H9 (cell line): Measurements from ENCODE around the gene DGLUCY. TPM values are rescaled to one million over a fixed set of nuclear protein-coding genes. Genes with fewer than 3 reads are reported as not detected.
"Not testable (repeated sequence)": the region's sequence is repeated elsewhere in the genome, so short reads cannot be mapped to it uniquely, and the experiment has no call there.

ENCODE experiments used
- DNase-seq: peaks from one replicate; pipeline ENCODE4 v3.0.0-alpha.2; 2017
- H2AFZ ChIP-seq: one replicate; pipeline ENCODE4 v1.6.1; 2013; ENCODE audit warnings: mild to moderate bottlenecking, low read length, control low read depth, moderate library complexity
- H2AK5ac ChIP-seq: 2 replicates; pipeline ENCODE4 v1.6.1; 2013; ENCODE audit warnings: low read length, control low read depth, mixed read lengths; ENCODE audit not compliant: insufficient read length
- H2BK120ac ChIP-seq: one replicate; pipeline ENCODE4 v1.6.1; 2013; ENCODE audit warnings: low read depth, mild to moderate bottlenecking, low read length, control low read depth, inconsistent platforms; ENCODE audit not compliant: poor library complexity, severe bottlenecking
- H2BK12ac ChIP-seq: 2 replicates; pipeline ENCODE4 v1.6.1; 2013; ENCODE audit warnings: low read length, control low read depth, mixed read lengths, low read depth; ENCODE audit not compliant: insufficient read length
- H2BK15ac ChIP-seq: 2 replicates; pipeline ENCODE4 v1.6.1; 2013; ENCODE audit warnings: low read depth, low read length, control low read depth
- H2BK20ac ChIP-seq: one replicate; pipeline ENCODE4 v1.6.1; 2013; ENCODE audit warnings: low read depth, mild to moderate bottlenecking, low read length, control low read depth, inconsistent platforms; ENCODE audit not compliant: poor library complexity, severe bottlenecking
- H2BK5ac ChIP-seq: 2 replicates; pipeline ENCODE4 v1.6.1; 2013; ENCODE audit warnings: low read length, control low read depth, mixed read lengths; ENCODE audit not compliant: insufficient read length
- H3K14ac ChIP-seq: 2 replicates; pipeline ENCODE4 v1.6.1; 2013; ENCODE audit warnings: low read length, control low read depth; ENCODE audit not compliant: insufficient read depth
- H3K18ac ChIP-seq: 2 replicates; pipeline ENCODE4 v1.6.1; 2013; ENCODE audit warnings: low read depth, mild to moderate bottlenecking, mixed read lengths, low read length, control low read depth; ENCODE audit not compliant: insufficient read length
- H3K23ac ChIP-seq: 2 replicates; pipeline ENCODE4 v1.6.1; 2013; ENCODE audit warnings: low read length, control low read depth, mixed read lengths, low read depth; ENCODE audit not compliant: insufficient read length
- H3K23me2 ChIP-seq: 2 replicates; pipeline ENCODE4 v1.6.1; 2013; ENCODE audit warnings: low read depth, mild to moderate bottlenecking, mixed read lengths, low read length, control low read depth; ENCODE audit not compliant: insufficient read length, poor library complexity, severe bottlenecking
- H3K27ac ChIP-seq: 2 replicates; pipeline ENCODE4 v1.5.1; 2013; ENCODE audit warnings: low read length, control low read depth, mixed read lengths, low read depth; ENCODE audit not compliant: insufficient read length
- H3K27me3 ChIP-seq: 2 replicates; pipeline ENCODE4 v1.6.1; 2013; ENCODE audit warnings: low read length, control low read depth, inconsistent platforms; ENCODE audit not compliant: insufficient read depth
- H3K4ac ChIP-seq: 2 replicates; pipeline ENCODE4 v1.6.1; 2013; ENCODE audit warnings: low read depth, mild to moderate bottlenecking, control low read depth, inconsistent platforms, low read length, moderate library complexity
- H3K4me1 ChIP-seq: 2 replicates; pipeline ENCODE4 v1.6.1; 2013; ENCODE audit warnings: low read length, control low read depth, inconsistent platforms; ENCODE audit not compliant: insufficient read depth
- H3K4me2 ChIP-seq: 2 replicates; pipeline ENCODE4 v1.6.1; 2013; ENCODE audit warnings: low read length, control low read depth, mixed read lengths; ENCODE audit not compliant: insufficient read length, insufficient read depth
- H3K56ac ChIP-seq: 2 replicates; pipeline ENCODE4 v1.6.1; 2013; ENCODE audit warnings: low read depth, mild to moderate bottlenecking, mixed read lengths, low read length, control low read depth; ENCODE audit not compliant: insufficient read length
- H3K79me1 ChIP-seq: 2 replicates; pipeline ENCODE4 v1.6.1; 2013; ENCODE audit warnings: low read depth, mild to moderate bottlenecking, moderate library complexity, low read length, control low read depth, inconsistent platforms; ENCODE audit not compliant: insufficient read depth, poor library complexity, severe bottlenecking
- H3K79me2 ChIP-seq: 2 replicates; pipeline ENCODE4 v1.6.1; 2013; ENCODE audit warnings: low read length, control low read depth, inconsistent platforms; ENCODE audit not compliant: insufficient read depth
- H3K9ac ChIP-seq: 2 replicates; pipeline ENCODE4 v1.6.1; 2013; ENCODE audit warnings: low read length, control low read depth, mixed read lengths; ENCODE audit not compliant: insufficient read length; ENCODE audit errors: extremely low read depth
- H3K9me3 ChIP-seq: one replicate; pipeline ENCODE4 v1.6.1; 2013; ENCODE audit warnings: low read depth, low read length, inconsistent platforms; ENCODE audit not compliant: control insufficient read depth
- H3T11ph ChIP-seq: one replicate; pipeline ENCODE4 v1.6.1; 2013; ENCODE audit warnings: mild to moderate bottlenecking, low read length, control low read depth, inconsistent platforms
- H4K20me1 ChIP-seq: one replicate; pipeline ENCODE4 v1.6.1; 2013; ENCODE audit not compliant: control insufficient read depth, insufficient read length, insufficient read depth
- H4K5ac ChIP-seq: 2 replicates; pipeline ENCODE4 v1.6.1; 2013; ENCODE audit warnings: low read depth, mild to moderate bottlenecking, mixed read lengths, low read length, control low read depth; ENCODE audit not compliant: insufficient read length
- H4K8ac ChIP-seq: replicated peaks from 2 replicates; pipeline ENCODE4 v1.6.1; 2013; ENCODE audit warnings: low read length, control low read depth, mixed read lengths, low read depth; ENCODE audit not compliant: insufficient read length
- H4K91ac ChIP-seq: 2 replicates; pipeline ENCODE4 v1.6.1; 2013; ENCODE audit warnings: low read depth, mild to moderate bottlenecking, moderate library complexity, mixed read lengths, low read length, control low read depth; ENCODE audit not compliant: insufficient read length
- H3K27ac Mint-ChIP-seq, 3 experiments: 2 replicates in 2 of 3; 3 replicates in 1 of 3; pipeline ENCODE4 v1.8.0; 2020 to 2021; ENCODE audit warnings: mixed read lengths in 3 of 3, mild to moderate bottlenecking in 1 of 3, moderate library complexity in 1 of 3
- H3K27me3 Mint-ChIP-seq: 2 replicates; pipeline ENCODE4 v1.8.0; 2021; ENCODE audit warnings: low read depth, mild to moderate bottlenecking, moderate library complexity, mixed read lengths
- H3K36me3 Mint-ChIP-seq, 3 experiments: 2 replicates in 2 of 3; 3 replicates in 1 of 3; pipeline ENCODE4 v1.8.0; 2020 to 2021; ENCODE audit warnings: low read depth in 3 of 3, mixed read lengths in 3 of 3; ENCODE audit not compliant: insufficient read depth in 1 of 3
- H3K4me1 Mint-ChIP-seq, 2 experiments: 2 replicates each; pipeline ENCODE4 v1.8.0; 2020; ENCODE audit warnings: mixed read lengths in 2 of 2
- H3K4me3 Mint-ChIP-seq, 2 experiments: 2 replicates in 1 of 2; 3 replicates in 1 of 2; pipeline ENCODE4 v1.8.0; 2020 to 2021; ENCODE audit warnings: mild to moderate bottlenecking in 2 of 2, mixed read lengths in 2 of 2, moderate library complexity in 1 of 2
- H3K9me3 Mint-ChIP-seq, 2 experiments: 2 replicates in 1 of 2; 3 replicates in 1 of 2; pipeline ENCODE4 v1.8.0; 2020; ENCODE audit warnings: mild to moderate bottlenecking in 2 of 2, mixed read lengths in 2 of 2, moderate library complexity in 1 of 2
- WGBS: extraction: QIAGEN DNeasy Blood & Tissue Kit; methylation state at CpG from one replicate; pipeline ENCODE4 v1.1.7; 2013; ENCODE audit warnings: missing lambda C conversion rate, low lambda C conversion rate, mixed read lengths; ENCODE audit not compliant: insufficient read length; ENCODE audit errors: extremely low coverage; 5-methylcytosine and 5-hydroxymethylcytosine counted together
- total RNA-seq: library from RNA; stranded (reverse); gene quantifications from 2 replicates; pipeline ENCODE4 v1.2.1, GENCODE V29; 2021
- TF ChIP-seq, protein P1 (sequence below): fragments of 200-600 bp; sonication (generic); conservative IDR thresholded peaks from 3 replicates; pipeline ENCODE4 v1.8.0; 2021; ENCODE audit warnings: antibody characterized with exemption, mild to moderate bottlenecking

DGLUCY gene
- total RNA-seq, 1 experiment from 2014 or later = 29.6 TPM

DNA sequence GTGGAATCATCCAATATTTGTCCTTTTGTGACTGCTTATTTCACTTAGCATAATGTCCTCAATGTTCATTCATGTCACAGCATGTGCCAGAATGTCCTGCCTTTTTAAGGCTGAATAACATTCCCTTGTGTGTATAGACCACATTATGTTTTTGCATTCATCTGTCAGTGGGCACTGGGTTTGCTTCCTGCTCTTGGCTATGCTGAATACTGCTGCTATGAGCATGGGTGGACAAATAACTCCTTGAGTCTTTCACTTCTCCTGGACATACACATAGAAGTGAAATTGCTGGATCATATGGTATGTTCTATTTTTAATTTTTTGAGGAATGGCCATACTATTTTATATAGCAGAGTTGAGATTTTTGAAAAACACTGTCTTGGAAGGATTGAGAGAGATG lies 83.8 kb downstream of the DGLUCY start:
- no peak overlapping the region for H4K91ac ChIP-seq
- TF ChIP-seq, protein P1, sequence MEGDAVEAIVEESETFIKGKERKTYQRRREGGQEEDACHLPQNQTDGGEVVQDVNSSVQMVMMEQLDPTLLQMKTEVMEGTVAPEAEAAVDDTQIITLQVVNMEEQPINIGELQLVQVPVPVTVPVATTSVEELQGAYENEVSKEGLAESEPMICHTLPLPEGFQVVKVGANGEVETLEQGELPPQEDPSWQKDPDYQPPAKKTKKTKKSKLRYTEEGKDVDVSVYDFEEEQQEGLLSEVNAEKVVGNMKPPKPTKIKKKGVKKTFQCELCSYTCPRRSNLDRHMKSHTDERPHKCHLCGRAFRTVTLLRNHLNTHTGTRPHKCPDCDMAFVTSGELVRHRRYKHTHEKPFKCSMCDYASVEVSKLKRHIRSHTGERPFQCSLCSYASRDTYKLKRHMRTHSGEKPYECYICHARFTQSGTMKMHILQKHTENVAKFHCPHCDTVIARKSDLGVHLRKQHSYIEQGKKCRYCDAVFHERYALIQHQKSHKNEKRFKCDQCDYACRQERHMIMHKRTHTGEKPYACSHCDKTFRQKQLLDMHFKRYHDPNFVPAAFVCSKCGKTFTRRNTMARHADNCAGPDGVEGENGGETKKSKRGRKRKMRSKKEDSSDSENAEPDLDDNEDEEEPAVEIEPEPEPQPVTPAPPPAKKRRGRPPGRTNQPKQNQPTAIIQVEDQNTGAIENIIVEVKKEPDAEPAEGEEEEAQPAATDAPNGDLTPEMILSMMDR = no peak
- no peak overlapping the region for H4K8ac ChIP-seq
- no peak overlapping the region for H3K18ac ChIP-seq
- H2BK15ac ChIP-seq = no peak overlapping the region
- H3K27ac Mint-ChIP-seq = no peak overlapping the region
- H3K4me1 ChIP-seq = no peaks in the 10 kb centered on the region
- peaks cover 17 to 56% (median 45%) of the 10 kb centered on the region in 3 experiments for H3K36me3 Mint-ChIP-seq
- H3K4me3 Mint-ChIP-seq = no peak overlapping the region
- peaks cover 0 to 2% of the 10 kb centered on the region in 2 experiments; a peak in 1 of 4 replicates for H3K4me1 Mint-ChIP-seq
- H2BK120ac ChIP-seq = no peak overlapping the region
- no peak overlapping the region for H3K4me2 ChIP-seq
- no peak overlapping the region for H3K4ac ChIP-seq
- H2BK20ac ChIP-seq = no peak overlapping the region
- H3K23ac ChIP-seq = no peak overlapping the region
- peaks cover 12 to 16% of the 10 kb centered on the region in 2 experiments for H3K9me3 Mint-ChIP-seq
- no peak overlapping the region for H3T11ph ChIP-seq
- no peak overlapping the region for H3K56ac ChIP-seq
- H3K27ac ChIP-seq = no peak overlapping the region
- H2BK12ac ChIP-seq = no peak overlapping the region
- no peaks in the 10 kb centered on the region for H3K79me1 ChIP-seq
- no peak overlapping the region for H2AFZ ChIP-seq
- no peak overlapping the region for H3K14ac ChIP-seq
- H2AK5ac ChIP-seq = no peak overlapping the region
- H3K9me3 ChIP-seq = peaks cover 5% of the 10 kb centered on the region
- no peak overlapping the region for H2BK5ac ChIP-seq
- no peak for DNase-seq
- no peak overlapping the region for H3K9ac ChIP-seq
- H3K23me2 ChIP-seq = no peaks in the 10 kb centered on the region
- no peaks in the 10 kb centered on the region for H3K27me3 Mint-ChIP-seq
- no peaks in the 10 kb centered on the region for H3K79me2 ChIP-seq
- no peak overlapping the region for H4K5ac ChIP-seq
- no peaks in the 10 kb centered on the region for H4K20me1 ChIP-seq
- H3K27me3 ChIP-seq = no peaks in the 10 kb centered on the region

DNA sequence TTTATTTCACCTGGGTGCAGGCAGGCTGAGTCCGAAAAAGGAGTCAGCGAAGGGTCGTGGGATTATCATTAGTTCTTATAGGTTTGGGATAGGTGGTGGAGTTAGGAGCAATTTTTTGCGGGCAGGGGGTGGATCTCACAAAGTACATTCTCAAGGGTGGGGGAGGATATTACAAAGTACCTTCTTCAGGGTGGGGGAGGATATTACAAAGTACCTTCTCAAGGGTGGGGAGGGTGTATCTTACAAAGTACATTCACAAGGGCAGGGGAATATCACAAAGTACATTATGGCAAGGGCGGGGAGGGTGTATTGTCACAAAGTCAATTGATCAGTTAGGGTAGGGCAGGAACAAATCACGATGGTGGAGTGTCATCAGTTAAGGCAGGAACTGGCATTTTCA lies 86.9 kb downstream of the DGLUCY start:
- H2BK5ac ChIP-seq, H2BK120ac ChIP-seq, H4K8ac ChIP-seq, H3K79me2 ChIP-seq, H3K23ac ChIP-seq, H3K23me2 ChIP-seq, H3K9ac ChIP-seq, H3K14ac ChIP-seq, H3K4me1 Mint-ChIP-seq, DNase-seq, H3K27me3 ChIP-seq, H4K91ac ChIP-seq, H3K4me3 Mint-ChIP-seq, H3K27me3 Mint-ChIP-seq, H4K20me1 ChIP-seq, H3K56ac ChIP-seq, H3K4me2 ChIP-seq, H3K27ac ChIP-seq, H2AFZ ChIP-seq, H4K5ac ChIP-seq, H3K79me1 ChIP-seq, H2BK12ac ChIP-seq, H3K4ac ChIP-seq, H3K18ac ChIP-seq, H2BK20ac ChIP-seq, H3T11ph ChIP-seq, H3K4me1 ChIP-seq, H2AK5ac ChIP-seq, H3K9me3 ChIP-seq, H2BK15ac ChIP-seq: not testable (repeated sequence)
- peak overlapping the region in 1 of 3 experiments; percentile 16; a peak in 1 of 7 replicates for H3K27ac Mint-ChIP-seq
- peaks cover 17 to 66% (median 65%) of the 10 kb centered on the region in 3 experiments for H3K36me3 Mint-ChIP-seq
- peaks cover 12 to 16% of the 10 kb centered on the region in 2 experiments for H3K9me3 Mint-ChIP-seq
- no CpG with 5 or more reads among the region's 6 CpGs for WGBS
